Endothelial cell of umbilical vein (primary cell): ENCODE results near the gene MYO9A.

Experiments
- CTCF ChIP-seq, 2 donors: IDR thresholded peaks; 1 replicate in 1 of 2; 2 replicates in 1 of 2; pipeline ENCODE4 v1.5.1; 2011; ENCODE audit warnings: low read length in 2 of 2, mild to moderate bottlenecking in 2 of 2, moderate library complexity in 2 of 2, control low read depth in 1 of 2, inconsistent platforms in 1 of 2, low read depth in 1 of 2; ENCODE audit not compliant: insufficient read depth in 1 of 2; ENCODE audit errors: extremely low read depth in 1 of 2
- POLR2A ChIP-seq: IDR thresholded peaks from 2 replicates; pipeline ENCODE4 v1.6.1; 2012; ENCODE audit warnings: low read depth, mild to moderate bottlenecking, control low read depth, low read length
- POLR2AphosphoS5 ChIP-seq: IDR thresholded peaks from 2 replicates; pipeline ENCODE4 v1.6.1; 2012; ENCODE audit warnings: low read depth, mild to moderate bottlenecking, control low read depth, low read length, moderate library complexity; ENCODE audit not compliant: insufficient read depth

- no peak for TF ChIP-seq POLR2A
- no peak for TF ChIP-seq POLR2AphosphoS5
- no peak for TF ChIP-seq CTCF (IDR thresholded peaks at IDR 0.05; ENCODE audit: extremely low read depth in 1 of 2, insufficient read depth in 1 of 2, low read depth in 1 of 2, low read length in 2 of 2)
Measured at GRCh38 chr15:71800190-71800589, 317.8 kb downstream of the MYO9A start.
